Heart left ventricle (tissue), 16 donors: Measurements from ENCODE around the gene REEP1. TPM values are rescaled to one million over a fixed set of nuclear protein-coding genes. Genes with fewer than 3 reads are reported as not detected.

Source experiments
- ATAC-seq, 4 donors: fragments of 200-7000 bp; cut with Tn5 transposase; one replicate each; pipeline ENCODE4 v1.9.1; 2020 to 2022; ENCODE audit warnings: moderate library complexity in 4 of 4, mild to moderate bottlenecking in 3 of 4, moderate number of reproducible peaks in 1 of 4
- DNase-seq, 5 donors: peaks; one replicate each; pipeline ENCODE4 v3.0.0-alpha.2; 2020
- H3K27ac ChIP-seq, 12 donors: fragments of 200-600 bp; sonication (generic) in 4 of 12; one replicate each; pipeline versions ENCODE4 v1.5.0 to v1.8.0; 2016 to 2022; ENCODE audit warnings: mild to moderate bottlenecking in 2 of 12
- H3K27me3 ChIP-seq, 9 donors: fragments of 200-600 bp; sonication (generic) in 2 of 9; one replicate each; pipeline versions ENCODE4 v1.5.1 to v1.8.0; 2016 to 2022; ENCODE audit warnings: mild to moderate bottlenecking in 3 of 9
- H3K36me3 ChIP-seq, 9 donors: fragments of 200-600 bp; sonication (generic) in 2 of 9; one replicate each; pipeline versions ENCODE4 v1.5.0 to v1.8.0; 2018 to 2022; ENCODE audit warnings: mild to moderate bottlenecking in 2 of 9
- H3K4me1 ChIP-seq, 12 donors: fragments of 200-600 bp; sonication (generic) in 4 of 12; one replicate each; pipeline versions ENCODE4 v1.5.0 to v1.8.0; 2016 to 2022; ENCODE audit warnings: mild to moderate bottlenecking in 3 of 12
- H3K4me3 ChIP-seq, 12 donors: fragments of 200-600 bp; sonication (generic) in 4 of 12; one replicate each; pipeline versions ENCODE4 v1.5.0 to v1.8.0; 2017 to 2022; ENCODE audit warnings: mild to moderate bottlenecking in 9 of 12, moderate library complexity in 4 of 12
- H3K9me3 ChIP-seq, 12 donors: fragments of 200-600 bp; sonication (generic) in 4 of 12; one replicate each; pipeline versions ENCODE4 v1.5.0 to v1.8.0; 2016 to 2022; ENCODE audit warnings: mild to moderate bottlenecking in 1 of 12
- CTCF ChIP-seq, 12 donors: fragments of 200-600 bp; sonication (generic) in 4 of 12; IDR thresholded peaks; one replicate each; pipeline versions ENCODE4 v1.5.0 to v1.8.0; 2018 to 2022; ENCODE audit warnings: antibody characterized with exemption in 12 of 12, mild to moderate bottlenecking in 5 of 12
- POLR2A ChIP-seq, 2 donors: fragments of 450-650 bp; IDR thresholded peaks; one replicate each; pipeline ENCODE4 v1.6.1; 2017; ENCODE audit warnings: antibody characterized with exemption in 2 of 2, mild to moderate bottlenecking in 2 of 2, moderate library complexity in 2 of 2
- WGBS, 4 donors: extraction: QIAGEN DNeasy Blood & Tissue Kit in 2 of 4; methylation state at CpG; one replicate each; pipeline versions ENCODE4 v1.1.5 to v1.1.7; 2013 to 2018; 5-methylcytosine and 5-hydroxymethylcytosine counted together
- intact Hi-C, 10 donors: fragments of 100-400 bp; cut with DNase I; formaldehyde crosslinking; loops; one replicate each; pipeline versions ENCODE4 v1.11.1 to v1.14.2; 2022
- polyA plus RNA-seq, 2 donors: library from polyadenylated mRNA; stranded (reverse); fragments of 200-250 nt; gene quantifications; one replicate each; pipeline ENCODE4 v1.2.3, GENCODE V29; 2013
- total RNA-seq, 9 donors: library from RNA; depleted of rRNA in 2 of 9; stranded (reverse); fragments of >200 nt in 2 of 9; fragmentation: NEBNext Ultra II Directional in 3 of 9; extraction: Animal tissue kit (Norgen Biotek cat#: 25700) in 3 of 9; gene quantifications; one replicate each; pipeline versions ENCODE4 v1.1.0 to v1.2.4, GENCODE V29; 2016 to 2023
- donor health status: ischemic (EF 13 %, LVEDD 7.1; RV severe dilation, severe dysfunction).
- donor health status: healthy with polysubstance abuse.
- donor health status: DM: no; HTN: yes; CAD: no.
- donor health status: DM: no; HTN: no; CAD: no.
- donor health status: ischemic (EF 25% LVEDD 6.9; RV normal size, moderate dysfunction).
- donor health status: ischemic (EF 25% LVEDD 5.7; RV mildly dilated, moderate dysfunction).
- donor health status: healthy.
- donor health status: DM: yes; HTN: yes; CAD: no.
- donor health status: ischemic (EF 35%, LVEDD 5.7; RV mildly dilated, moderate dysfunction).
- donor health status: nonischemic (EF 11% LVEDD 7.7; RV severe dilation, severe dysfunction).
- donor health status: DM: yes; HTN: yes; CAD: no.
- donor health status: PGD.
- donor health status: ischemic (EF 29% LVEDD 5.4; RV normal size, mild dysfunction).
- donor health status: nonischemic (EF 23%, LVEDD 6.1; RV moderate dilation, normal function).

Gene REEP1
- total and polyA plus RNA-seq, 11 donors = 13.6 to 43.4 (median 27.6) TPM

GRCh38 chr2:86304416-86304815 lies 33.0 kb downstream of the REEP1 start:
- no peaks in the 10 kb centered on the region for H3K9me3 ChIP-seq
- WGBS, 4 donors = 89 to 95% (median 93%) methylated on average over 3 of the region's 3 CpGs
- DNase-seq = no peak
- H3K4me1 ChIP-seq = peaks cover 0 to 46% (median 22%) of the 10 kb centered on the region in 12 donors
- TF ChIP-seq POLR2A (IDR thresholded peaks at IDR 0.05) (no peak), CTCF (IDR thresholded peaks at IDR 0.05) (no peak)
- H3K27me3 ChIP-seq = peaks cover 0 to 2% (median 0%) of the 10 kb centered on the region in 9 donors
- H3K27ac ChIP-seq = peak overlapping the region in 1 of 12 donors; percentile 49
- no peaks in the 10 kb centered on the region for H3K36me3 ChIP-seq
- no peak for ATAC-seq
- intact Hi-C loops = loop anchor here in 2 of 10 donors (5.0 kb wide), 2 partner anchors 63 to 82 kb away; no protein-coding TSS in a partner anchor
- no peak overlapping the region for H3K4me3 ChIP-seq

- 49 to 71% (median 50%) methylated on average over 1 of the region's 1 CpG for WGBS, 4 donors
- TF ChIP-seq CTCF (IDR thresholded peaks at IDR 0.05) = no peak
- no peak for TF ChIP-seq POLR2A (IDR thresholded peaks at IDR 0.05)
- DNase-seq = no peak
- Histone ChIP-seq H3K27ac (peak overlapping the region in 3 of 12 donors; percentile 17 to 76 (median 49)), H3K4me3 (no peak overlapping the region), H3K4me1 (peaks cover 0 to 50% (median 33%) of the 10 kb centered on the region in 12 donors), H3K9me3 (no peaks in the 10 kb centered on the region), H3K27me3 (peaks cover 0 to 2% (median 0%) of the 10 kb centered on the region in 9 donors), H3K36me3 (no peaks in the 10 kb centered on the region)
- intact Hi-C loops = loop anchor here in 2 of 10 donors (5.0 kb wide), 2 partner anchors 65 to 80 kb away; no protein-coding TSS in a partner anchor
- ATAC-seq = no peak
These were observed 35.1 kb downstream of the REEP1 start for GRCh38 chr2:86302320-86302719.

GRCh38 chr2:86301711-86302202 lies 35.7 kb downstream of the REEP1 start:
- TF ChIP-seq CTCF (IDR thresholded peaks at IDR 0.05) (no peak), POLR2A (IDR thresholded peaks at IDR 0.05) (no peak)
- intact Hi-C loops = loop anchor here in 3 of 10 donors (2.0 to 5.0 kb wide), 3 partner anchors 65 to 79 kb away; no protein-coding TSS in a partner anchor
- H3K27me3 ChIP-seq = peaks cover 0 to 2% (median 0%) of the 10 kb centered on the region in 9 donors

GRCh38 chr2:86301009-86301408 lies 36.4 kb downstream of the REEP1 start:
- DNase-seq = no peak
- peak overlapping the region in 1 of 12 donors; percentile 76 for H3K27ac ChIP-seq
- H3K36me3 ChIP-seq = no peaks in the 10 kb centered on the region
- intact Hi-C loops = loop anchor here in 3 of 10 donors (2.0 to 5.0 kb wide), 3 partner anchors 66 to 79 kb away; no protein-coding TSS in a partner anchor
- H3K27me3 ChIP-seq = peaks cover 0 to 2% (median 0%) of the 10 kb centered on the region in 9 donors
- no peaks in the 10 kb centered on the region for H3K9me3 ChIP-seq
- H3K4me3 ChIP-seq = no peak overlapping the region
- peaks cover 0 to 56% (median 38%) of the 10 kb centered on the region in 12 donors for H3K4me1 ChIP-seq
- no peak for TF ChIP-seq POLR2A (IDR thresholded peaks at IDR 0.05)
- TF ChIP-seq CTCF (IDR thresholded peaks at IDR 0.05) = no peak
- no peak for ATAC-seq
- 67 to 83% (median 79%) methylated on average over 6 of the region's 6 CpGs for WGBS, 4 donors

More at GRCh38 chr2:86301711-86302202, 35.7 kb downstream of the REEP1 start:
- peaks cover 0 to 54% (median 38%) of the 10 kb centered on the region in 12 donors for H3K4me1 ChIP-seq
- H3K36me3 ChIP-seq = no peaks in the 10 kb centered on the region
- DNase-seq (no peak), ATAC-seq (peak in 1 of 4 donors; percentile 4)
- 46 to 64% (median 59%) methylated on average over 3 of the region's 3 CpGs for WGBS, 4 donors
- H3K27ac ChIP-seq = peak overlapping the region in 3 of 12 donors; percentile 17 to 76 (median 49)
- H3K9me3 ChIP-seq = no peaks in the 10 kb centered on the region
- no peak overlapping the region for H3K4me3 ChIP-seq
